Measurements from ENCODE around the gene SLC6A6.

The SLC6A6 gene

DNA sequence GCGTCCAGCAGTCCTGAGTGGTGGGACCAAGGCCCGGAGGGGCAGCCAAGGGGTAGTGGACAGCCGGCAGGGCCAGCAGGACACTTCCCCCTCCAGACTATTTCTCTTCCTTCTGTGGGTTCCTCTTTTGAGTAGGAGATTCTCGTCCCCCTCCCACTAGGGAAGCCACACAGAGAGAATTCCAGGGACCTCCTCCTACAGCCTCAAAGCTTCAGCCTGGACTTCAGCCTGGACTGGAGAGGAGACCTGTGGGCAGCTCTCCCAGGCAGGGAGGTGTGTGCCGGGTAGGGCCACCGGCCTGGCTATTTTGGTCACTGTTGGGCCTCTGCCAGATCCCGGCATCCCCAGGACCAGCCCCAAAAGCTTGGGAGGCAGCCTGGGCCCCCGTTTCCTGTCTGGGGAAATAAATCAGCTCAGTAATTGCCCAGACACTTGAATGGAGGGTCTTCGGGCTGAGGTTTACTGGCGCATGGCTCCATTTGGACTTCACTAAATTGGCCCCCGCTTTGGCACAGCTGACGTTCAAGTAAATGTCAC lies 1.3 kb downstream of the SLC6A6 start:
- Mint-ChIP-seq H3K4me3 (peak overlapping the region; percentile 100), H3K27me3 (ENCODE audit: low read depth, poor library complexity) (peaks cover 20% of the 10 kb centered on the region), H3K9me3 (no peaks in the 10 kb centered on the region), H3K27ac (peak overlapping the region; percentile 99), H3K4me1 (peaks cover 74% of the 10 kb centered on the region), H3K36me3 (ENCODE audit: low read depth) (peaks cover 13% of the 10 kb centered on the region)
- TF ChIP-seq, protein P1, sequence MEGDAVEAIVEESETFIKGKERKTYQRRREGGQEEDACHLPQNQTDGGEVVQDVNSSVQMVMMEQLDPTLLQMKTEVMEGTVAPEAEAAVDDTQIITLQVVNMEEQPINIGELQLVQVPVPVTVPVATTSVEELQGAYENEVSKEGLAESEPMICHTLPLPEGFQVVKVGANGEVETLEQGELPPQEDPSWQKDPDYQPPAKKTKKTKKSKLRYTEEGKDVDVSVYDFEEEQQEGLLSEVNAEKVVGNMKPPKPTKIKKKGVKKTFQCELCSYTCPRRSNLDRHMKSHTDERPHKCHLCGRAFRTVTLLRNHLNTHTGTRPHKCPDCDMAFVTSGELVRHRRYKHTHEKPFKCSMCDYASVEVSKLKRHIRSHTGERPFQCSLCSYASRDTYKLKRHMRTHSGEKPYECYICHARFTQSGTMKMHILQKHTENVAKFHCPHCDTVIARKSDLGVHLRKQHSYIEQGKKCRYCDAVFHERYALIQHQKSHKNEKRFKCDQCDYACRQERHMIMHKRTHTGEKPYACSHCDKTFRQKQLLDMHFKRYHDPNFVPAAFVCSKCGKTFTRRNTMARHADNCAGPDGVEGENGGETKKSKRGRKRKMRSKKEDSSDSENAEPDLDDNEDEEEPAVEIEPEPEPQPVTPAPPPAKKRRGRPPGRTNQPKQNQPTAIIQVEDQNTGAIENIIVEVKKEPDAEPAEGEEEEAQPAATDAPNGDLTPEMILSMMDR (IDR thresholded peaks at IDR 0.05), result no peak
- DNase-seq, result peak; percentile 43

DNA sequence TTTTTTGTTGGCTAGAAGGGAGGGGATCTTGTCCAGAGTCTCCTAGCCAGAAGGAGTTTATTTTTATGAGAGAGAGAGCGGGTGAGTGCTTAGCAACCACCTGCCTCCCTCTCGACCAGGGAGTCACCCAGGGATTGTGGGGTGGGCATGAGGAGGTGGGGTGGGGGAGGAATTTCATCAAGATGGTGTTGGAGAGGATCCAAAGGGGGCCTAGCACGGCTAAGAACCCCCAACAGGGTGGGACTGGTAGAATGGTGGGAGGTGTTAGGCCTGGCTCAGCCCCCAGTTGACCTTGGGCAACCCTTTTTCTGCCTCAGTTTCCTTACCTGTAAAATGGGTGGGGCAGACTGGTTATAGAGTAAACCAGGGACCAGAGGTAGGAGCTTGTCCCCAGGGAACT lies 1.8 kb downstream of the SLC6A6 start:
- TF ChIP-seq, protein P1 (IDR thresholded peaks at IDR 0.05), result no peak
- DNase-seq, result no peak
- H3K4me3 Mint-ChIP-seq, result peak overlapping the region; percentile 100
- H3K9me3 Mint-ChIP-seq, result no peaks in the 10 kb centered on the region
- peaks cover 20% of the 10 kb centered on the region for H3K27me3 Mint-ChIP-seq (ENCODE audit: low read depth, poor library complexity)
- peaks cover 13% of the 10 kb centered on the region for H3K36me3 Mint-ChIP-seq (ENCODE audit: low read depth)
- H3K27ac Mint-ChIP-seq, result peak overlapping the region; percentile 55
- peaks cover 73% of the 10 kb centered on the region for H3K4me1 Mint-ChIP-seq

DNA sequence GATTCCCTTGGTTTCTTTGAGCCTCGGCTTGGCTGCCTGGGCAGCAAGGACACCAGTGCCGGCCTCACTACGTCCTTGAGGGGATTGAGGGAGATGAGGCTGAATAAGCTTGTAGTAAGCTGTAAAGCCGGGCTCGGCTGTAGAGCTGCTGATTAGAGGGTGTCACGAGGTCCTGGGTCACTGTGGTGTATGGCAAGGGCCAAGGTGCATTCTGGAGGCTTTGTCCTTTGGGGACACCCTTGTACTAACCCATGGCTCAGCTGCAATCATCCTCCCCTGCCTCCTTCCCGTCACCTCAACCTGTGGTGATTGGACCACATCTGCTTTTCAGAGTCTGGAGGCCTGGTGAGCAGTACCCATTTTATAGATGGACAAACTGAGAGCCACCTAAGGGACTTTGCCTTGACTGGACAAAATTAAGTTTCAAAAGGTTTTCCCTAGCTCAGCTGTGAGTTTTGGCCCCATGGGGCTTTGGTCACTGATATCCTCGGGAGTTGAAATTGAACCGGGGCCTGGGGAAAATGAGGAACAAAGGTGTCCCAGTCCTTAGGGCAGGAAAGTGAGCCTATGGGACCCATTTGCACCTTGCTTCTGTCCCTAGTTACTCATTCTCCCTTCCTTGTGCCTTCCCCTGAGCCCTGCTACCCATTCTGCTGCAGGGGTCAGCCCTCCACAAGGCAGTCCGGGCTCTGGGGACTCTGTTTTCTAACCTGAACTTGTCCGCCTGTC lies 2.4 kb downstream of the SLC6A6 start:
- peaks cover 18% of the 10 kb centered on the region for H3K27me3 Mint-ChIP-seq (ENCODE audit: low read depth, poor library complexity)
- no peaks in the 10 kb centered on the region for H3K9me3 Mint-ChIP-seq
- peaks cover 73% of the 10 kb centered on the region for H3K4me1 Mint-ChIP-seq
- no peak overlapping the region for H3K27ac Mint-ChIP-seq
- DNase-seq, result no peak
- H3K36me3 Mint-ChIP-seq (ENCODE audit: low read depth), result peaks cover 16% of the 10 kb centered on the region
- TF ChIP-seq, protein P1 (IDR thresholded peaks at IDR 0.05), result no peak
- peak overlapping the region; percentile 100 for H3K4me3 Mint-ChIP-seq

DNA sequence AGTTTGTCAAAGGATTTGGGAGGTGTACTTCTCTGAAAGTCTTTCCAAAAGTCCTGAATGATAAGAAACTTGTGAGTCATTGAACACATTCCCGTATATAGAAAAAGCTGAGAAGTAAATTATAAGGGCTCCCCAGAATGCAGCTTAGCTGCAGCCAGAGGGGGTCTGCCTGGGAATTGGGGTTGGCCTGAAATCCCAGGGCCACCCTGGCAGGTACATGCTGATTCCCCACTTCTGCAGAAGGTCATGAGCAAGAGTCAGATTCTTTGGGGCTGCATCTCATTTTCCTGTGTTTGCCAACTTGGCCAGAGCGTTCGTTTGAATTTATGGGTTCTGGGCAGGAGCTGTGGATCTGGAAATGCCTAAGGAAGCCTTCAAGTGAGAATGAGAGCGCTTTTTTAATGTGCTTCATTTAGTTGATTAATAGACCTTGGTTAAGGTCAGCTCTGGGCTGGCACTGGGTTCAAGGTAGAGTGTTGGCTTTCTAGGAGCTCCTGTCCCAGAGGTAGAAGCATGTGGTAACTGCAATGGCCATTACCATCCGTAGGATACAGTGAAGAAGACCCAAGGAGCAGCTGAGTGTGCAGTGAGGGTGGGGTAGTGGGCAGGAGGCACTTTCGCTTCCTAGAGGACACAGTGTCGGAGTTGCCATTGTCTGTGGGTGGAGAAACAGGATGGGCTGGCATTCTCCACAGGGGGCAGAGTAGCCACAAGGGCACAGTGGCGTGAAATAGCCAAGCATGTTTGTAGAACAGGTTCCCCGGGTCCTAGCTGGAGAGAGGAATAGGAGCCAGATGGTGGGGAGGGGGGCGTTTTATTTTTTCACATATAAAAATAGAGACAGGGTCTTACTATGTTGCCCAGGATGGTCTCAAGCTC lies 3.2 kb downstream of the SLC6A6 start:
- TF ChIP-seq, protein P1 (IDR thresholded peaks at IDR 0.05), result no peak
- Mint-ChIP-seq H3K36me3 (ENCODE audit: low read depth) (peaks cover 21% of the 10 kb centered on the region), H3K9me3 (no peaks in the 10 kb centered on the region), H3K27me3 (ENCODE audit: low read depth, poor library complexity) (peaks cover 13% of the 10 kb centered on the region), H3K4me1 (peaks cover 69% of the 10 kb centered on the region), H3K27ac (no peak overlapping the region), H3K4me3 (peak overlapping the region; percentile 48)
- no peak for DNase-seq

DNA sequence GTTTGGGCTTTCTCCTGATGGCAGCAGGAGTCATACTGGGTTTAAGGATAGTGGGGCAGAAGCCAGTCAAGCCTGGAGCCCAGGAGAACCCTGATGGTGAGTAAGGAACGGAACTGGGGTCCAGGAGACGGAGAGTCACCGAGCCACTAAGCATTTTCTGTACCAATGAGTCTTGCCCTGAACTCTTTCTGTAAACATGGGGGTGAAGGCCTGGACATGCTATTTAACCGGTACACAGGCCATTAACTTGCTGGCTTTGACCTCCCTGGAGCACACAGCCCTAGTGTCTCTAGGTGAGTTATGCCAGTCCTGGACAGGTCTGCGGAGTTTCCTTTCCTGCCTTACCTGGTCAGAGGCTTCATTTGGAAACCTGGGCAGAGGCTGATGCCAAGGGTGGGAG lies 3.9 kb downstream of the SLC6A6 start:
- Mint-ChIP-seq H3K27ac (peak overlapping the region; percentile 73), H3K4me1 (peaks cover 62% of the 10 kb centered on the region), H3K4me3 (no peak overlapping the region), H3K9me3 (no peaks in the 10 kb centered on the region), H3K27me3 (ENCODE audit: low read depth, poor library complexity) (peaks cover 9% of the 10 kb centered on the region), H3K36me3 (ENCODE audit: low read depth) (peaks cover 27% of the 10 kb centered on the region)
- DNase-seq, result no peak
- TF ChIP-seq, protein P1 (IDR thresholded peaks at IDR 0.05), result no peak
